ENCODE results near the gene AGO4. TPM values are rescaled to one million over a fixed set of nuclear protein-coding genes. Genes with fewer than 3 reads are reported as not detected.

AGO4 gene
- total and polyA plus RNA-seq, 3 donors from 2014 or later, result 17.4 to 24.0 (median 21.6) TPM

DNA sequence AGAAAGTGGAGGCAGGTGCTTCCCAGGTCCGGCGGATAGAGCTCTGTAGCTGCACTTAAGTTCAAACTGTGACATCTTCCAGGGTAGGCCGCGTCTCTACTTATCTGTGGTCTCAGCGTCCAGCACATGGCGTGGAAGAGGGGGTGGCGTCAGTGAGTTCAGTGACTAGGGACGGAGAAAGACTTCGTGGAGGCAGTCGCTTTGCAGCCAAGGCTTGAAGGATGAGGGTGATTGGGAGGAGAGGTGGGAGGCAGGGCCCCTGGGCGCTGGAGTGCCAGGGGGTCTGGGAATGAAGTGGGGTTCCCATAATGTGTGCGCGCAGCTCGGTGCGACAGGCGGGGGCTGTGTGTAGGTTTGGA lies 74.7 kb downstream of the AGO4 start:
- WGBS, 2 donors, result 32 to 43% methylated on average over 16 of the region's 16 CpGs
- no peak overlapping the region for H3K27ac ChIP-seq
- no peaks in the 10 kb centered on the region for H3K27me3 ChIP-seq
- DNase-seq, result no peak
- intact Hi-C loops (cut with DNase I; ENCODE audit: low total_unique reads), result no loop called here
- peak overlapping the region; percentile 82 to 95 for H3K4me3 ChIP-seq
- peaks cover 33% of the 10 kb centered on the region for H3K4me1 ChIP-seq
- H3K36me3 ChIP-seq (ENCODE audit: low read depth, missing control alignments), result no peaks in the 10 kb centered on the region
- H3K9me3 ChIP-seq, result no peaks in the 10 kb centered on the region
- TF ChIP-seq POLR2A (IDR thresholded peaks at IDR 0.05), result no peak
- TF ChIP-seq, protein P1, sequence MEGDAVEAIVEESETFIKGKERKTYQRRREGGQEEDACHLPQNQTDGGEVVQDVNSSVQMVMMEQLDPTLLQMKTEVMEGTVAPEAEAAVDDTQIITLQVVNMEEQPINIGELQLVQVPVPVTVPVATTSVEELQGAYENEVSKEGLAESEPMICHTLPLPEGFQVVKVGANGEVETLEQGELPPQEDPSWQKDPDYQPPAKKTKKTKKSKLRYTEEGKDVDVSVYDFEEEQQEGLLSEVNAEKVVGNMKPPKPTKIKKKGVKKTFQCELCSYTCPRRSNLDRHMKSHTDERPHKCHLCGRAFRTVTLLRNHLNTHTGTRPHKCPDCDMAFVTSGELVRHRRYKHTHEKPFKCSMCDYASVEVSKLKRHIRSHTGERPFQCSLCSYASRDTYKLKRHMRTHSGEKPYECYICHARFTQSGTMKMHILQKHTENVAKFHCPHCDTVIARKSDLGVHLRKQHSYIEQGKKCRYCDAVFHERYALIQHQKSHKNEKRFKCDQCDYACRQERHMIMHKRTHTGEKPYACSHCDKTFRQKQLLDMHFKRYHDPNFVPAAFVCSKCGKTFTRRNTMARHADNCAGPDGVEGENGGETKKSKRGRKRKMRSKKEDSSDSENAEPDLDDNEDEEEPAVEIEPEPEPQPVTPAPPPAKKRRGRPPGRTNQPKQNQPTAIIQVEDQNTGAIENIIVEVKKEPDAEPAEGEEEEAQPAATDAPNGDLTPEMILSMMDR (IDR thresholded peaks at IDR 0.05), result no peak

DNA sequence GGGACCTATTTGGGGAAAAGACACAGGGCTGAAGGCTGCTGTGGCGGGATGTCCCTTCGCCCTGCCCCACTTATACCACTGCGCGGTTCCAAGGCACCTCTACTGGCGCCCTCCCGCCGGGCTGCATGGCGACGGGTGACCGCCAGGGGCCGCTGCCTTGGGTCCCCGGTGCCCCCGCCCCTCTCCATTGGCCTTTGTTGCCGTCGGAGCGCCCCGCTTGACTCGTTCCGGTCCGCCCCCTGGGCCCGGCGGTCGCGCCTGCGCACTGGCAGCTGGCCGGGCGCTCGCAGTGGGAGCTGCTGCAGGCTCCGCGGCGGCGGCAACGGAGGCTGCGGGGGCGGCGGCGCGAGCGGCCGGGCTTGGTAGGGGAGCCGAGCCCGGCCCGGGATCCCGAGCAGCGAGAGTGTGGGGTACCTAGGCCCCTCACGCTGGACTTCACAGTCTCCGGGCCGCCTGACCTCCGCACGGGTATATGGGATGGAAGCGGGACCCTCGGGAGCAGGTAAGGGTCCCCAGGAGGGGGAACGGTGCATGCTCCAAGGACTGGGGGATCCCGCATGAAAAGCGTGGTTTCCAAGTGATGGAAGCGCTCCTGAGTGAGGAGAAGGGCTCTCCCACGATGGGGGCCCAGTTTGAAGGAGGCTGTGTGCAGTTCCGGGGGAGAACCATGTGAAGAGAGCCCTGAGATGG lies 75.3 kb downstream of the AGO4 start, which contains the start of gene AGO1:
AGO1 (plus strand) TSS at position 265 of the 690 bp plus-strand sequence; CDS start at position 478, 213 bp downstream.
- intact Hi-C loops (cut with DNase I; ENCODE audit: low total_unique reads), result no loop called here
- TF ChIP-seq POLR2A (IDR thresholded peaks at IDR 0.05), result no peak
- TF ChIP-seq, protein P1 (IDR thresholded peaks at IDR 0.05), result peak; percentile 94 to 98 (median 98)
- Histone ChIP-seq H3K4me3 (peak within 1 kb of the TSS; percentile 82 to 95), H3K9me3 (no peaks in the 10 kb centered on the region), H3K27ac (peak within 1 kb of the TSS; percentile 75 to 80), H3K36me3 (ENCODE audit: low read depth, missing control alignments) (no peaks in the 10 kb centered on the region), H3K4me1 (peaks cover 33% of the 10 kb centered on the region), H3K27me3 (no peaks in the 10 kb centered on the region)
- WGBS, 2 donors, result 0% methylated on average over 16 to 39 of the region's 58 CpGs
- peak; percentile 94 for DNase-seq

DNA sequence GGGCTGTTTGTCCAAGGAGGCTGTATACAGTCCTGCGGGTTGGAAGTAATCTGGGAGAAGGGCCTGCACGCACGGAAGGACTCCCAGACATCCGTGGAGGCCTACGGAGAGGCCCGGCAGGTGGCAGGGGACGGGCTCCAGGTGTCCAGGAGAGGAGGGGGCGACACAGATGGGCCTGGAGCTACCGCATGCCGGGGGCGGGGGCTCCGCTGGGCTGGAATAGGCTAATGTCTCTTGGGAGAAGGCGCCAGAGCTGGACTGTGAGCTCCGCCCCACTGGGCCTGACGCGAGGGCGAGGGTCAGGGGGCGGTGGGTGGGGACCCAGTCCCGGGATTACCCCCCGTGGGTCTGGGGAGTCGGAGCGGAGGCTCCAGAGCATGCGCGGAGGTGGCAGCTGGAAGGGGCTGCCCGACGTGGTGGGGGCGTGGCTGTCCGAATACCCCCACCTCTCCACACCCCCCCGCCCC lies 75.9 kb downstream of the AGO4 start:
- DNase-seq, result peak; percentile 57
- Histone ChIP-seq H3K4me3 (peak overlapping the region; percentile 82 to 95), H3K27me3 (no peaks in the 10 kb centered on the region), H3K9me3 (no peaks in the 10 kb centered on the region), H3K4me1 (peaks cover 33% of the 10 kb centered on the region), H3K36me3 (ENCODE audit: low read depth, missing control alignments) (no peaks in the 10 kb centered on the region), H3K27ac (peak overlapping the region; percentile 75 to 80)
- intact Hi-C loops (cut with DNase I; ENCODE audit: low total_unique reads), result no loop called here
- TF ChIP-seq, protein P1 (IDR thresholded peaks at IDR 0.05), result no peak
- no peak for TF ChIP-seq POLR2A (IDR thresholded peaks at IDR 0.05)
- 0 to 1% methylated on average over 14 to 15 of the region's 29 CpGs for WGBS, 2 donors

DNA sequence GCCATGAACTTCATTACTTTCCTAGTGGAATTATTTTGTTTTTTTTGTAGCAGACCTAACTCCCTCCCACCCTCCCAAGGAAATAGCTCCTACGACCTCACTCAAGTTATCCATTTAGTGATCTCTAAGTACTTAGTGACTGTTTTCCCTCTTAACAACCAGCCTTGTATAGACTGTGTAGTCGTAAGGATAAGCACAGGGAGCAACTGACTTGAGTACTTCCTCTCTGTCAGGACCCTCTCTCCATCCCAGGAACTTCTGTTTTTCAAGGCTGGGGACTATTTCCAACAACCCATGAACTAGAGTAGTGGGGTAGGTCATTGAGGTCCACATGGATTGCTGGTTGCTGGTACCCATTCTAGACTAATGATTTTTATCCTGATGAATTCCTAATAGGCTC lies 77.1 kb downstream of the AGO4 start:
- DNase-seq, result no peak
- intact Hi-C loops (cut with DNase I; ENCODE audit: low total_unique reads), result no loop called here
- no peaks in the 10 kb centered on the region for H3K36me3 ChIP-seq (ENCODE audit: low read depth, missing control alignments)
- no peaks in the 10 kb centered on the region for H3K9me3 ChIP-seq
- no peak overlapping the region for H3K4me3 ChIP-seq
- no peak overlapping the region for H3K27ac ChIP-seq
- TF ChIP-seq, protein P1 (IDR thresholded peaks at IDR 0.05), result no peak
- no peak for TF ChIP-seq POLR2A (IDR thresholded peaks at IDR 0.05)
- H3K27me3 ChIP-seq, result no peaks in the 10 kb centered on the region
- peaks cover 33% of the 10 kb centered on the region for H3K4me1 ChIP-seq
- WGBS, 2 donors, result 39% methylated on average over 2 of the region's 2 CpGs
